H9 (cell line): ENCODE measurements around the gene TAOK1. TPM values are rescaled to one million over a fixed set of nuclear protein-coding genes. Genes with fewer than 3 reads are reported as not detected.

ENCODE experiments used
- DNase-seq: peaks from one replicate; pipeline ENCODE4 v3.0.0-alpha.2; 2017
- H2AFZ ChIP-seq: one replicate; pipeline ENCODE4 v1.6.1; 2013; ENCODE audit warnings: mild to moderate bottlenecking, low read length, control low read depth, moderate library complexity
- H2AK5ac ChIP-seq: 2 replicates; pipeline ENCODE4 v1.6.1; 2013; ENCODE audit warnings: low read length, control low read depth, mixed read lengths; ENCODE audit not compliant: insufficient read length
- H2BK120ac ChIP-seq: one replicate; pipeline ENCODE4 v1.6.1; 2013; ENCODE audit warnings: low read depth, mild to moderate bottlenecking, low read length, control low read depth, inconsistent platforms; ENCODE audit not compliant: poor library complexity, severe bottlenecking
- H2BK12ac ChIP-seq: 2 replicates; pipeline ENCODE4 v1.6.1; 2013; ENCODE audit warnings: low read length, control low read depth, mixed read lengths, low read depth; ENCODE audit not compliant: insufficient read length
- H2BK15ac ChIP-seq: 2 replicates; pipeline ENCODE4 v1.6.1; 2013; ENCODE audit warnings: low read depth, low read length, control low read depth
- H2BK20ac ChIP-seq: one replicate; pipeline ENCODE4 v1.6.1; 2013; ENCODE audit warnings: low read depth, mild to moderate bottlenecking, low read length, control low read depth, inconsistent platforms; ENCODE audit not compliant: poor library complexity, severe bottlenecking
- H2BK5ac ChIP-seq: 2 replicates; pipeline ENCODE4 v1.6.1; 2013; ENCODE audit warnings: low read length, control low read depth, mixed read lengths; ENCODE audit not compliant: insufficient read length
- H3K14ac ChIP-seq: 2 replicates; pipeline ENCODE4 v1.6.1; 2013; ENCODE audit warnings: low read length, control low read depth; ENCODE audit not compliant: insufficient read depth
- H3K18ac ChIP-seq: 2 replicates; pipeline ENCODE4 v1.6.1; 2013; ENCODE audit warnings: low read depth, mild to moderate bottlenecking, mixed read lengths, low read length, control low read depth; ENCODE audit not compliant: insufficient read length
- H3K23ac ChIP-seq: 2 replicates; pipeline ENCODE4 v1.6.1; 2013; ENCODE audit warnings: low read length, control low read depth, mixed read lengths, low read depth; ENCODE audit not compliant: insufficient read length
- H3K23me2 ChIP-seq: 2 replicates; pipeline ENCODE4 v1.6.1; 2013; ENCODE audit warnings: low read depth, mild to moderate bottlenecking, mixed read lengths, low read length, control low read depth; ENCODE audit not compliant: insufficient read length, poor library complexity, severe bottlenecking
- H3K27ac ChIP-seq: 2 replicates; pipeline ENCODE4 v1.5.1; 2013; ENCODE audit warnings: low read length, control low read depth, mixed read lengths, low read depth; ENCODE audit not compliant: insufficient read length
- H3K27me3 ChIP-seq: 2 replicates; pipeline ENCODE4 v1.6.1; 2013; ENCODE audit warnings: low read length, control low read depth, inconsistent platforms; ENCODE audit not compliant: insufficient read depth
- H3K4ac ChIP-seq: 2 replicates; pipeline ENCODE4 v1.6.1; 2013; ENCODE audit warnings: low read depth, mild to moderate bottlenecking, control low read depth, inconsistent platforms, low read length, moderate library complexity
- H3K4me1 ChIP-seq: 2 replicates; pipeline ENCODE4 v1.6.1; 2013; ENCODE audit warnings: low read length, control low read depth, inconsistent platforms; ENCODE audit not compliant: insufficient read depth
- H3K4me2 ChIP-seq: 2 replicates; pipeline ENCODE4 v1.6.1; 2013; ENCODE audit warnings: low read length, control low read depth, mixed read lengths; ENCODE audit not compliant: insufficient read length, insufficient read depth
- H3K56ac ChIP-seq: 2 replicates; pipeline ENCODE4 v1.6.1; 2013; ENCODE audit warnings: low read depth, mild to moderate bottlenecking, mixed read lengths, low read length, control low read depth; ENCODE audit not compliant: insufficient read length
- H3K79me1 ChIP-seq: 2 replicates; pipeline ENCODE4 v1.6.1; 2013; ENCODE audit warnings: low read depth, mild to moderate bottlenecking, moderate library complexity, low read length, control low read depth, inconsistent platforms; ENCODE audit not compliant: insufficient read depth, poor library complexity, severe bottlenecking
- H3K79me2 ChIP-seq: 2 replicates; pipeline ENCODE4 v1.6.1; 2013; ENCODE audit warnings: low read length, control low read depth, inconsistent platforms; ENCODE audit not compliant: insufficient read depth
- H3K9ac ChIP-seq: 2 replicates; pipeline ENCODE4 v1.6.1; 2013; ENCODE audit warnings: low read length, control low read depth, mixed read lengths; ENCODE audit not compliant: insufficient read length; ENCODE audit errors: extremely low read depth
- H3K9me3 ChIP-seq: one replicate; pipeline ENCODE4 v1.6.1; 2013; ENCODE audit warnings: low read depth, low read length, inconsistent platforms; ENCODE audit not compliant: control insufficient read depth
- H3T11ph ChIP-seq: one replicate; pipeline ENCODE4 v1.6.1; 2013; ENCODE audit warnings: mild to moderate bottlenecking, low read length, control low read depth, inconsistent platforms
- H4K20me1 ChIP-seq: one replicate; pipeline ENCODE4 v1.6.1; 2013; ENCODE audit not compliant: control insufficient read depth, insufficient read length, insufficient read depth
- H4K5ac ChIP-seq: 2 replicates; pipeline ENCODE4 v1.6.1; 2013; ENCODE audit warnings: low read depth, mild to moderate bottlenecking, mixed read lengths, low read length, control low read depth; ENCODE audit not compliant: insufficient read length
- H4K8ac ChIP-seq: replicated peaks from 2 replicates; pipeline ENCODE4 v1.6.1; 2013; ENCODE audit warnings: low read length, control low read depth, mixed read lengths, low read depth; ENCODE audit not compliant: insufficient read length
- H4K91ac ChIP-seq: 2 replicates; pipeline ENCODE4 v1.6.1; 2013; ENCODE audit warnings: low read depth, mild to moderate bottlenecking, moderate library complexity, mixed read lengths, low read length, control low read depth; ENCODE audit not compliant: insufficient read length
- H3K27ac Mint-ChIP-seq, 3 experiments: 2 replicates in 2 of 3; 3 replicates in 1 of 3; pipeline ENCODE4 v1.8.0; 2020 to 2021; ENCODE audit warnings: mixed read lengths in 3 of 3, mild to moderate bottlenecking in 1 of 3, moderate library complexity in 1 of 3
- H3K27me3 Mint-ChIP-seq: 2 replicates; pipeline ENCODE4 v1.8.0; 2021; ENCODE audit warnings: low read depth, mild to moderate bottlenecking, moderate library complexity, mixed read lengths
- H3K36me3 Mint-ChIP-seq, 3 experiments: 2 replicates in 2 of 3; 3 replicates in 1 of 3; pipeline ENCODE4 v1.8.0; 2020 to 2021; ENCODE audit warnings: low read depth in 3 of 3, mixed read lengths in 3 of 3; ENCODE audit not compliant: insufficient read depth in 1 of 3
- H3K4me1 Mint-ChIP-seq, 2 experiments: 2 replicates each; pipeline ENCODE4 v1.8.0; 2020; ENCODE audit warnings: mixed read lengths in 2 of 2
- H3K4me3 Mint-ChIP-seq, 2 experiments: 2 replicates in 1 of 2; 3 replicates in 1 of 2; pipeline ENCODE4 v1.8.0; 2020 to 2021; ENCODE audit warnings: mild to moderate bottlenecking in 2 of 2, mixed read lengths in 2 of 2, moderate library complexity in 1 of 2
- H3K9me3 Mint-ChIP-seq, 2 experiments: 2 replicates in 1 of 2; 3 replicates in 1 of 2; pipeline ENCODE4 v1.8.0; 2020; ENCODE audit warnings: mild to moderate bottlenecking in 2 of 2, mixed read lengths in 2 of 2, moderate library complexity in 1 of 2
- WGBS: extraction: QIAGEN DNeasy Blood & Tissue Kit; methylation state at CpG from one replicate; pipeline ENCODE4 v1.1.7; 2013; ENCODE audit warnings: missing lambda C conversion rate, low lambda C conversion rate, mixed read lengths; ENCODE audit not compliant: insufficient read length; ENCODE audit errors: extremely low coverage; 5-methylcytosine and 5-hydroxymethylcytosine counted together
- total RNA-seq: library from RNA; stranded (reverse); gene quantifications from 2 replicates; pipeline ENCODE4 v1.2.1, GENCODE V29; 2021
- TF ChIP-seq, protein P1 (sequence below): fragments of 200-600 bp; sonication (generic); conservative IDR thresholded peaks from 3 replicates; pipeline ENCODE4 v1.8.0; 2021; ENCODE audit warnings: antibody characterized with exemption, mild to moderate bottlenecking

Gene TAOK1
- total RNA-seq, 1 experiment from 2014 or later: 93.0 TPM

DNA sequence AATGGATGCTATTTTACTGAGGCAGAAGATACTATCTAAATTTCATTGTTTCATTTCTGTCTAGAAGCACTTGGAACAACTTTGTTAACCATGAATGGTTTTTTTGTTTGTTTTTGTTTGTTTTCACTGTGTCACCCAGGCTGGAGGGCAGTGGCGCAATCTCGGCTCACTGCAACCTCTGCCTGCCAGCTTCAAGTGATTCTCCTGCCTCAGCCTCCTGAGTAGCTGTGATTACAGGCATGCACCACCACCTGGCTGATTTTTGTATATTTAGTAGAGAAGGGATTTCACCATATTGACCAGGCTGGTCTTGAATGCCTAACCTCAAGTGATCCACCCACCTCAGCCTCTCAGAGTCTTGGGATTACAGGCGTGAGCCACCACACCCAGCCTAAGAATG is 136.2 kb downstream of the TAOK1 start:
- H3K27ac ChIP-seq: no peak overlapping the region
- H3K79me2 ChIP-seq: no peaks in the 10 kb centered on the region
- no peak overlapping the region for H2AK5ac ChIP-seq
- DNase-seq: no peak
- no peaks in the 10 kb centered on the region for H3K27me3 ChIP-seq
- no peaks in the 10 kb centered on the region for H3K4me1 ChIP-seq
- no peak overlapping the region for H2BK5ac ChIP-seq
- H4K91ac ChIP-seq: no peak overlapping the region
- no peak overlapping the region for H2BK12ac ChIP-seq
- no peak overlapping the region for H2AFZ ChIP-seq
- H3K23me2 ChIP-seq: no peaks in the 10 kb centered on the region
- no peak overlapping the region for H4K5ac ChIP-seq
- H3K14ac ChIP-seq: no peak overlapping the region
- no CpG with 5 or more reads among the region's 3 CpGs for WGBS
- H3K4ac ChIP-seq: no peak overlapping the region
- H2BK120ac ChIP-seq: no peak overlapping the region
- H3K56ac ChIP-seq: no peak overlapping the region
- TF ChIP-seq, protein P1, sequence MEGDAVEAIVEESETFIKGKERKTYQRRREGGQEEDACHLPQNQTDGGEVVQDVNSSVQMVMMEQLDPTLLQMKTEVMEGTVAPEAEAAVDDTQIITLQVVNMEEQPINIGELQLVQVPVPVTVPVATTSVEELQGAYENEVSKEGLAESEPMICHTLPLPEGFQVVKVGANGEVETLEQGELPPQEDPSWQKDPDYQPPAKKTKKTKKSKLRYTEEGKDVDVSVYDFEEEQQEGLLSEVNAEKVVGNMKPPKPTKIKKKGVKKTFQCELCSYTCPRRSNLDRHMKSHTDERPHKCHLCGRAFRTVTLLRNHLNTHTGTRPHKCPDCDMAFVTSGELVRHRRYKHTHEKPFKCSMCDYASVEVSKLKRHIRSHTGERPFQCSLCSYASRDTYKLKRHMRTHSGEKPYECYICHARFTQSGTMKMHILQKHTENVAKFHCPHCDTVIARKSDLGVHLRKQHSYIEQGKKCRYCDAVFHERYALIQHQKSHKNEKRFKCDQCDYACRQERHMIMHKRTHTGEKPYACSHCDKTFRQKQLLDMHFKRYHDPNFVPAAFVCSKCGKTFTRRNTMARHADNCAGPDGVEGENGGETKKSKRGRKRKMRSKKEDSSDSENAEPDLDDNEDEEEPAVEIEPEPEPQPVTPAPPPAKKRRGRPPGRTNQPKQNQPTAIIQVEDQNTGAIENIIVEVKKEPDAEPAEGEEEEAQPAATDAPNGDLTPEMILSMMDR: no peak
- no peak overlapping the region for H3K23ac ChIP-seq
- no peak overlapping the region for H4K8ac ChIP-seq
- no peak overlapping the region for H2BK15ac ChIP-seq
- H3K18ac ChIP-seq: no peak overlapping the region
- H3K9me3 ChIP-seq: no peaks in the 10 kb centered on the region
- peaks cover 19 to 65% (median 45%) of the 10 kb centered on the region in 3 experiments for H3K36me3 Mint-ChIP-seq
- H3K9me3 Mint-ChIP-seq: no peaks in the 10 kb centered on the region
- H3K4me1 Mint-ChIP-seq: no peaks in the 10 kb centered on the region
- H3K79me1 ChIP-seq: no peaks in the 10 kb centered on the region
- no peak overlapping the region for H3K4me3 Mint-ChIP-seq
- H3K27me3 Mint-ChIP-seq: no peaks in the 10 kb centered on the region
- H4K20me1 ChIP-seq: no peaks in the 10 kb centered on the region
- H3T11ph ChIP-seq: no peak overlapping the region
- no peak overlapping the region for H2BK20ac ChIP-seq
- H3K27ac Mint-ChIP-seq: no peak overlapping the region
- no peak overlapping the region for H3K4me2 ChIP-seq
- no peak overlapping the region for H3K9ac ChIP-seq
